ENCODE measurements around the gene POLR2E. TPM values are rescaled to one million over a fixed set of nuclear protein-coding genes. Genes with fewer than 3 reads are reported as not detected.
A peak's percentile ranks its signal among the peaks of the same experiment; 100 is the strongest.

POLR2E gene
- total RNA-seq = 100 to 1,000 TPM in 4 of 6 donors, 10 to 100 TPM in 2; 50.0 to 176 (median 103) TPM

DNA sequence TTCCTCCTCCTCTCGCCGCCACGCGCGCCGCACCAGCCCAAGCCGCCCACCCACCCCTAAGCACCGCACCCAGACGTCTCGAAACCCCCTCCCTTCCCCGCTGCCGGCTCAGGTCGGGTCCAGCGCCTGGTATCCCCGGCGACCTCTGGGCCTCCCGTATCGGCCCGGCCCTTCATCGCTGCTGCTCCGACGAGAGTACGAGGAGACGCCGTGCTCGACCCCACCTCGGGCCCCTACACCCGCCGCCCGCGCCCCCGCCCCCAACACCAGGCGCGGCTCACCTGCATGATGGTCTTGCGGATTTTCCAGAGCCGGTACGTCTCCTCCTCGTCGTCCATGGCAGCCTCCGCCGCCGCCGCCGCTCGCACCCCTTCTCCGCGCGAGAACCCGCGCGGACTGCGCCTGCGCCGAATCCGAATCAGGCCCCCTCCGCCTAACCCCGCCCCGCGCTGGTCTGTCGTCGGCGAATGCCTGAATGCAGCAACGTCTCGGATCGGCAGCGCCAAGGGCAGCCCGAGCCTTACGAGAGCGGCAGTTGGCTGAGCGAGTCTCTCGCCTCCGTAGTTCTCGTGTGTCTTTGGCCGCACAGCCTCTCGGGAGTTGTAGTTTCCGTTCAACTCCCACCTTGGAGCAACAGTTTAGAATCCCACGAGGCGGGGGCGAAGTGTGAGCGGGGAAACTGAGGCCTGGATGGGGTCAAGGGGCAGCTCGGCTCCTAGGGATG lies at the start of gene POLR2E:
TSS of gene POLR2E (minus strand) at position 398 of the 724 bp plus-strand sequence. CDS start at position 338, 60 bp downstream.
- TF ChIP-seq EP300 (IDR thresholded peaks at IDR 0.05) (peak in 1 of 4 donors; percentile 42), POLR2A (IDR thresholded peaks at IDR 0.05) (peak in 2 of 4 donors; percentile 57 to 88), POLR2AphosphoS5 (IDR thresholded peaks at IDR 0.05) (peak; percentile 89 to 91)
- TF ChIP-seq, protein P1, sequence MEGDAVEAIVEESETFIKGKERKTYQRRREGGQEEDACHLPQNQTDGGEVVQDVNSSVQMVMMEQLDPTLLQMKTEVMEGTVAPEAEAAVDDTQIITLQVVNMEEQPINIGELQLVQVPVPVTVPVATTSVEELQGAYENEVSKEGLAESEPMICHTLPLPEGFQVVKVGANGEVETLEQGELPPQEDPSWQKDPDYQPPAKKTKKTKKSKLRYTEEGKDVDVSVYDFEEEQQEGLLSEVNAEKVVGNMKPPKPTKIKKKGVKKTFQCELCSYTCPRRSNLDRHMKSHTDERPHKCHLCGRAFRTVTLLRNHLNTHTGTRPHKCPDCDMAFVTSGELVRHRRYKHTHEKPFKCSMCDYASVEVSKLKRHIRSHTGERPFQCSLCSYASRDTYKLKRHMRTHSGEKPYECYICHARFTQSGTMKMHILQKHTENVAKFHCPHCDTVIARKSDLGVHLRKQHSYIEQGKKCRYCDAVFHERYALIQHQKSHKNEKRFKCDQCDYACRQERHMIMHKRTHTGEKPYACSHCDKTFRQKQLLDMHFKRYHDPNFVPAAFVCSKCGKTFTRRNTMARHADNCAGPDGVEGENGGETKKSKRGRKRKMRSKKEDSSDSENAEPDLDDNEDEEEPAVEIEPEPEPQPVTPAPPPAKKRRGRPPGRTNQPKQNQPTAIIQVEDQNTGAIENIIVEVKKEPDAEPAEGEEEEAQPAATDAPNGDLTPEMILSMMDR (IDR thresholded peaks at IDR 0.05) = peak in 1 of 6 experiments; percentile 15
- Histone ChIP-seq H3K27ac (peak within 1 kb of the TSS; percentile 70 to 91 (median 82)), H3K4me1 (peaks cover 44 to 56% (median 49%) of the 10 kb centered on the region in 4 donors)

DNA sequence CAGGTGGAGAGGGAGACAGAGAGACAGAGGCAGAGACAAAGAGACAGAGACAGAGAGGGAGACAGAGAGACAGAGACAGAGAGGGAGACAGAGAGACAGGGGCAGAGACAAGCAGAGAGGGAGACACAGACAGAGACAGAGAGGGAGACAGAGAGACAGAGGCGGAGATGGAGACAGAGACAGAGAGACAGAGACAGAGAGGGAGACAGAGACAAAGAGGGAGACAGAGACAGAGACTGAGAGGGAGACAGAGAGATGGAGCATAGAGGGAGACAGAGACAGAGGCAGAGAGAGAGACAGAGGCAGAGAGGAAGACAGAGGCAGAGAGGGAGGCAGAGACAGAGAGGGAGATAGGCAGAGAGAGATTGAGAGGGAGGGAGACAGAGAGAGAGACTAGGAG lies 49.6 kb upstream of the POLR2E start:
- no peak overlapping the region for H3K27ac ChIP-seq
- no peaks in the 10 kb centered on the region for H3K27me3 ChIP-seq
- DNase-seq (no peak), ATAC-seq (ENCODE audit: low FRiP score in 2 of 2) (no peak)
- H3K9me3 ChIP-seq = no peaks in the 10 kb centered on the region
- no peak for TF ChIP-seq POLR2A (IDR thresholded peaks at IDR 0.05)
- TF ChIP-seq, protein P1 (IDR thresholded peaks at IDR 0.05) = no peak
- TF ChIP-seq POLR2AphosphoS5 (IDR thresholded peaks at IDR 0.05) = no peak
- no peak for TF ChIP-seq EP300 (IDR thresholded peaks at IDR 0.05)
- H3K4me1 ChIP-seq = peaks cover 8 to 17% (median 8%) of the 10 kb centered on the region in 4 donors
- H3K36me3 ChIP-seq = peaks cover 9 to 83% (median 52%) of the 10 kb centered on the region in 4 donors
- WGBS, 2 donors = 92 to 94% methylated on average over 1 of the region's 1 CpG
- H3K4me3 ChIP-seq = no peak overlapping the region

More for the DNA sequence above, at the start of gene POLR2E:
- Histone ChIP-seq H3K36me3 (peaks cover 10 to 36% (median 23%) of the 10 kb centered on the region in 4 donors), H3K4me3 (peak within 1 kb of the TSS; percentile 75 to 100 (median 87)), H3K9me3 (no peaks in the 10 kb centered on the region), H3K27me3 (no peaks in the 10 kb centered on the region)
- 1% methylated on average over 23 to 42 of the region's 81 CpGs for WGBS, 2 donors
- ATAC-seq (ENCODE audit: low FRiP score in 2 of 2) (peak; percentile 95 to 97), DNase-seq (peak; percentile 100)

DNA sequence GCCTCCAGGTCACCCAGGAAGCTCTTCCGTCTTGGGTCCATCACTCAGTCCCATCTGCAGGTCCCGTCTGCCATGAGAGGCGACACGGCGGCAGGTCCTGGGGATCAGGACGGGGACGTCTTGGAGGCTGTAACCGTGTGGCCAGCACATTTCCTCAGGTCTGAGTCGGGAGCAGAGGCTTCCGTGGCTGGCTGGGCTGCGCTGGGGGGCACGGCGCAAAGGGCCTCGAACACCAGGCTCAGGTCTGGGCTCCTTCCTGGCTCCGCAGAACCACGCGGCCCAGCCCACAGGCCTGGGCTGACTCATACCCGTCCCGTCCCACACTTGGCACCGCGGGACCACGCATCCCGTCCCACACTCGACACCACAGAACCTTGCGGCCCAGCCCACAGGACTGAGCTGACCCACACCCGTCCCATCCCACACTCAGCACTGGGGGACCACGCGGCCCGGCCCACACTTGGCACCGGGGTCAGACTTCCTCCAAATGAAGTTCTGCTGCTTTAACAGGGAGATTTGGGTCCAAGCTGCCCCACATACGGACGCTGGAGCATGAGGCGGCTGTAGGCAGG lies 48.7 kb upstream of the POLR2E start:
- Histone ChIP-seq H3K27me3 (no peaks in the 10 kb centered on the region), H3K4me1 (peaks cover 0 to 9% (median 0%) of the 10 kb centered on the region in 4 donors), H3K36me3 (peaks cover 9 to 83% (median 45%) of the 10 kb centered on the region in 4 donors), H3K27ac (no peak overlapping the region), H3K9me3 (no peaks in the 10 kb centered on the region), H3K4me3 (no peak overlapping the region)
- TF ChIP-seq, protein P1 (IDR thresholded peaks at IDR 0.05) = no peak
- no peak for TF ChIP-seq EP300 (IDR thresholded peaks at IDR 0.05)
- no peak for TF ChIP-seq POLR2AphosphoS5 (IDR thresholded peaks at IDR 0.05)
- no peak for TF ChIP-seq POLR2A (IDR thresholded peaks at IDR 0.05)
- WGBS, 2 donors = 96 to 97% methylated on average over 4 to 33 of the region's 33 CpGs
- DNase-seq = peak in 1 of 2 donors; percentile 78
- ATAC-seq (ENCODE audit: low FRiP score in 2 of 2) = peak in 1 of 2 donors; percentile 28

DNA sequence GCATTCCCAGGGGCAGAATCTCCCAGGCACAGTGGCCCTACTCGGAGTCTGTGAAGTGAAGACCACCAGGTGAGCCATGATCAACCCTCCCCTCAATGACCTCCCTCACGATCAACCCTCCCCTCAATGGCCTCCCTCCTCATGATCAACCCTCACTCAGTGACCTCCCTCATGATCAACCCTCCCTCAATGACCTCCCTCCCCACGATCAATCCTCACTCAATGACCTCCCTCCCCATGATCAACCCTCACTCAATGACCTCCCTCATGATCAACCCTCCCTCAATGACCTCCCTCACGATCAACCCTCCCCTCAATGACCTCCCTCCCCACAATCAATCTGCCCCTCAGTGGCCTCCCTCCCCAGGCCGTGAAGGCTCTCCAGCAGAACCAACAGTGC lies 46.8 kb upstream of the POLR2E start:
- no peaks in the 10 kb centered on the region for H3K9me3 ChIP-seq
- TF ChIP-seq POLR2A (IDR thresholded peaks at IDR 0.05) (no peak), EP300 (IDR thresholded peaks at IDR 0.05) (no peak), POLR2AphosphoS5 (IDR thresholded peaks at IDR 0.05) (no peak)
- TF ChIP-seq, protein P1 (IDR thresholded peaks at IDR 0.05) = no peak
- no peaks in the 10 kb centered on the region for H3K27me3 ChIP-seq
- DNase-seq = no peak
- peaks cover 0 to under 1% (median under 1%) of the 10 kb centered on the region in 4 donors for H3K4me1 ChIP-seq
- H3K36me3 ChIP-seq = peaks cover 8 to 79% (median 38%) of the 10 kb centered on the region in 4 donors
- 80 to 89% methylated on average over 5 of the region's 5 CpGs for WGBS, 2 donors
- no peak overlapping the region for H3K27ac ChIP-seq
- peak; percentile 51 to 84 for ATAC-seq (ENCODE audit: low FRiP score in 2 of 2)
- no peak overlapping the region for H3K4me3 ChIP-seq

Measured in upper lobe of left lung (tissue), 6 donors.